ENCODE measurements around the gene TMEM150C. TPM values are rescaled to one million over a fixed set of nuclear protein-coding genes. Genes with fewer than 3 reads are reported as not detected.

Gene TMEM150C
- total RNA-seq, 1 donor from 2014 or later, result 10.5 TPM

- no peak overlapping the region for H3K4me3 Mint-ChIP-seq (ENCODE audit: unreplicated experiment)
- H3K27me3 Mint-ChIP-seq (ENCODE audit: unreplicated experiment), result peaks cover 2% of the 10 kb centered on the region
- H3K27ac Mint-ChIP-seq (ENCODE audit: unreplicated experiment), result no peak overlapping the region
- H3K4me1 Mint-ChIP-seq (ENCODE audit: unreplicated experiment), result no peaks in the 10 kb centered on the region
- no peaks in the 10 kb centered on the region for H3K36me3 Mint-ChIP-seq (ENCODE audit: low read depth, unreplicated experiment)
- TF ChIP-seq, protein P1, sequence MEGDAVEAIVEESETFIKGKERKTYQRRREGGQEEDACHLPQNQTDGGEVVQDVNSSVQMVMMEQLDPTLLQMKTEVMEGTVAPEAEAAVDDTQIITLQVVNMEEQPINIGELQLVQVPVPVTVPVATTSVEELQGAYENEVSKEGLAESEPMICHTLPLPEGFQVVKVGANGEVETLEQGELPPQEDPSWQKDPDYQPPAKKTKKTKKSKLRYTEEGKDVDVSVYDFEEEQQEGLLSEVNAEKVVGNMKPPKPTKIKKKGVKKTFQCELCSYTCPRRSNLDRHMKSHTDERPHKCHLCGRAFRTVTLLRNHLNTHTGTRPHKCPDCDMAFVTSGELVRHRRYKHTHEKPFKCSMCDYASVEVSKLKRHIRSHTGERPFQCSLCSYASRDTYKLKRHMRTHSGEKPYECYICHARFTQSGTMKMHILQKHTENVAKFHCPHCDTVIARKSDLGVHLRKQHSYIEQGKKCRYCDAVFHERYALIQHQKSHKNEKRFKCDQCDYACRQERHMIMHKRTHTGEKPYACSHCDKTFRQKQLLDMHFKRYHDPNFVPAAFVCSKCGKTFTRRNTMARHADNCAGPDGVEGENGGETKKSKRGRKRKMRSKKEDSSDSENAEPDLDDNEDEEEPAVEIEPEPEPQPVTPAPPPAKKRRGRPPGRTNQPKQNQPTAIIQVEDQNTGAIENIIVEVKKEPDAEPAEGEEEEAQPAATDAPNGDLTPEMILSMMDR (IDR thresholded peaks at IDR 0.05; ENCODE audit: unreplicated experiment), result no peak
- no peak for DNase-seq (ENCODE audit: low spot score)
- no peaks in the 10 kb centered on the region for H3K9me3 Mint-ChIP-seq (ENCODE audit: unreplicated experiment)
These were observed 29.8 kb upstream of the TMEM150C start for GRCh38 chr4:82591592-82591991.

- H3K36me3 Mint-ChIP-seq (ENCODE audit: low read depth, unreplicated experiment), result no peaks in the 10 kb centered on the region
- no peak overlapping the region for H3K4me3 Mint-ChIP-seq (ENCODE audit: unreplicated experiment)
- H3K27me3 Mint-ChIP-seq (ENCODE audit: unreplicated experiment), result peaks cover 4% of the 10 kb centered on the region
- peaks cover 9% of the 10 kb centered on the region for H3K4me1 Mint-ChIP-seq (ENCODE audit: unreplicated experiment)
- no peaks in the 10 kb centered on the region for H3K9me3 Mint-ChIP-seq (ENCODE audit: unreplicated experiment)
- DNase-seq (ENCODE audit: low spot score), result no peak
- no peak overlapping the region for H3K27ac Mint-ChIP-seq (ENCODE audit: unreplicated experiment)
- TF ChIP-seq, protein P1 (IDR thresholded peaks at IDR 0.05; ENCODE audit: unreplicated experiment), result no peak
These were observed 28.0 kb upstream of the TMEM150C start for GRCh38 chr4:82589756-82590155.

GRCh38 chr4:82588771-82589270 lies 27.0 kb upstream of the TMEM150C start:
- TF ChIP-seq, protein P1 (IDR thresholded peaks at IDR 0.05; ENCODE audit: unreplicated experiment), result no peak
- Mint-ChIP-seq H3K4me3 (ENCODE audit: unreplicated experiment) (no peak overlapping the region), H3K36me3 (ENCODE audit: low read depth, unreplicated experiment) (no peaks in the 10 kb centered on the region), H3K27ac (ENCODE audit: unreplicated experiment) (no peak overlapping the region), H3K4me1 (ENCODE audit: unreplicated experiment) (peaks cover 14% of the 10 kb centered on the region), H3K9me3 (ENCODE audit: unreplicated experiment) (no peaks in the 10 kb centered on the region), H3K27me3 (ENCODE audit: unreplicated experiment) (peaks cover 6% of the 10 kb centered on the region)
- DNase-seq (ENCODE audit: low spot score), result no peak

DNA sequence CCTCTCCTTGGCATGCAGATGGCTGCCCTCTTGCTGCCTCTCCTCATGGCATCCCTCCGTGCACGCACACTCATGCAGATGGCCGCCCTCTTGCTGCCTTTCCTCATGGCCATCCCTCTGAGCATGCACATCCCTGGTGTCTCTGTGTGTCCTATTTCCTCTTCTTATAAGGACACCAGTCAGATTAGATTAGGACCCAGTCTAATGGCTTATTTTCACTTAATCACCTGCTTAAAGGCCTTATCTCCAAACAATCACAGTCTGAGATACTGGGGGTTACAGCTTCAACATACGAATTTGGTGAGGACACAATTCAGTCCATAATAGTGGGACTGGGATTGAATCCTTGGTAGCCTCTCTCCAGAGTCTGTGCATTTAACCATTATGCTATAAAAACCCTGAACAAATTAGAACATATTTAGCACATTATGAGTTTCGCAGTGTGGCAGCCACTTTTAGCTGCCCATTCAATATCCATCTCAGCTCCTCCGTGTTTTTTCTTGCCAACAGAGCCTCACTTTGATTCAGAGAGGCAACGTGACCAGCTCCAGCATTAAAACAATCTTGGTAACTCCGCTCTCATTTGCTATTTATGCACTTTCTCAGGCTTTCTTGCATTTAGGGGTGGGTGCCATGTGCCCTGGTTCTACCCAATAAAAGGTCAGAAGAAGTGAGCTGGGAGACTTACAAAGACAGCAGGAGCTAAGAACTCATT lies 26.2 kb upstream of the TMEM150C start:
- no peak overlapping the region for H3K27ac Mint-ChIP-seq (ENCODE audit: unreplicated experiment)
- no peak for DNase-seq (ENCODE audit: low spot score)
- H3K4me1 Mint-ChIP-seq (ENCODE audit: unreplicated experiment), result peaks cover 17% of the 10 kb centered on the region
- peaks cover 6% of the 10 kb centered on the region for H3K27me3 Mint-ChIP-seq (ENCODE audit: unreplicated experiment)
- H3K9me3 Mint-ChIP-seq (ENCODE audit: unreplicated experiment), result no peaks in the 10 kb centered on the region
- H3K4me3 Mint-ChIP-seq (ENCODE audit: unreplicated experiment), result no peak overlapping the region
- TF ChIP-seq, protein P1 (IDR thresholded peaks at IDR 0.05; ENCODE audit: unreplicated experiment), result no peak
- no peaks in the 10 kb centered on the region for H3K36me3 Mint-ChIP-seq (ENCODE audit: low read depth, unreplicated experiment)

DNA sequence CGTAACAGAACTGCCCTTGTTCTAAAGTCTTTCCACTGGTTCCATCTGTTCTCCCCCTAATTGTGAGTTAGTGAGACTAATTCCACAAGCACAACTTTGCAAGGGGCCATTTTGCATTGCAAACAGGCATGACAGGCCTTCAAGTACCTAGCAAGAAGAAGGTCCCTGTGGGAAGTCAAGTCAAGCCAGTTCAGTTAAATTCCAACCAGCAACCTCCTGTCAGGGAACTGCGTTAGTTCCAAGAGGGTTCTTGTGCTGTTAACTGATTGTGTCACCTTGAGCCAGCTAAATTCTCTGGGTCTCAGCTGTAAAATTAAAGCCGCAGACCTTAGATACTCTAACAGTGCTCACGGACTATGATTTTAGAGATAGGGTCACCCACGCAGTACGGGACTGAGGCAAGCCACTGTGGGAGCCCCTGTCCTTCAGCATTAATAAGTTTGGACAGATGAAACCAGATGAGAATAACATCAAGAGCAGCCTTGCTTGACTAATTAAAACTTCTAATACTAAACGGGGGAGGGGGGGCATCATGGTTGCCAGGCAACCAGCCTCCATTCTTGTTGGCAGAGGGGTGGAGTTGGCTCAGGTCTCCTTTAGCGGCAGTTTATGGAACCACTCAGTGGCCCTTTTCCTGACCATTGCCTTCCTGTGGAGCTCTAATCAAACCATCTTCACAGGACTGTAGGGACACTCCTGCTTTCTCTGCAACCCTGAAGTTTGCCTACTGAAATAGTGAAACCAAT lies 24.1 kb upstream of the TMEM150C start:
- peaks cover 17% of the 10 kb centered on the region for H3K4me1 Mint-ChIP-seq (ENCODE audit: unreplicated experiment)
- peak overlapping the region; percentile 26 for H3K27ac Mint-ChIP-seq (ENCODE audit: unreplicated experiment)
- no peak for DNase-seq (ENCODE audit: low spot score)
- no peak overlapping the region for H3K4me3 Mint-ChIP-seq (ENCODE audit: unreplicated experiment)
- H3K9me3 Mint-ChIP-seq (ENCODE audit: unreplicated experiment), result no peaks in the 10 kb centered on the region
- no peaks in the 10 kb centered on the region for H3K36me3 Mint-ChIP-seq (ENCODE audit: low read depth, unreplicated experiment)
- H3K27me3 Mint-ChIP-seq (ENCODE audit: unreplicated experiment), result peaks cover 4% of the 10 kb centered on the region
- TF ChIP-seq, protein P1 (IDR thresholded peaks at IDR 0.05; ENCODE audit: unreplicated experiment), result no peak

Measured in endothelial cell (in vitro differentiated cells).